Measurements from ENCODE around the gene PARD3.

PARD3 gene

GRCh38 chr10:34237898-34238455 is 577.1 kb downstream of the PARD3 start:
- no peak for DNase-seq (ENCODE audit: low read depth)
- H3K4me3 ChIP-seq (ENCODE audit: low read depth, low read length), result no peak overlapping the region
- TF ChIP-seq CTCF (IDR thresholded peaks at IDR 0.05; ENCODE audit: low read depth, low read length, missing control alignments), result no peak

GRCh38 chr10:34236931-34237330 is 578.2 kb downstream of the PARD3 start:
- H3K4me3 ChIP-seq (ENCODE audit: low read depth, low read length), result no peak overlapping the region
- TF ChIP-seq CTCF (IDR thresholded peaks at IDR 0.05; ENCODE audit: low read depth, low read length, missing control alignments), result no peak
- DNase-seq (ENCODE audit: low read depth), result no peak

- TF ChIP-seq CTCF (IDR thresholded peaks at IDR 0.05; ENCODE audit: low read depth, low read length, missing control alignments), result no peak
- DNase-seq (ENCODE audit: low read depth), result no peak
- H3K4me3 ChIP-seq (ENCODE audit: low read depth, low read length), result no peak overlapping the region
These were observed 579.8 kb downstream of the PARD3 start for GRCh38 chr10:34235164-34235832.

GRCh38 chr10:34232481-34232880 is 582.6 kb downstream of the PARD3 start:
- no peak for DNase-seq (ENCODE audit: low read depth)
- TF ChIP-seq CTCF (IDR thresholded peaks at IDR 0.05; ENCODE audit: low read depth, low read length, missing control alignments), result no peak
- H3K4me3 ChIP-seq (ENCODE audit: low read depth, low read length), result no peak overlapping the region

- no peak for DNase-seq (ENCODE audit: low read depth)
- no peak overlapping the region for H3K4me3 ChIP-seq (ENCODE audit: low read depth, low read length)
These were observed 583.5 kb downstream of the PARD3 start for GRCh38 chr10:34231441-34232180.

GRCh38 chr10:34229917-34230316 is 585.2 kb downstream of the PARD3 start:
- no peak overlapping the region for H3K4me3 ChIP-seq (ENCODE audit: low read depth, low read length)
- no peak for TF ChIP-seq CTCF (IDR thresholded peaks at IDR 0.05; ENCODE audit: low read depth, low read length, missing control alignments)
- no peak for DNase-seq (ENCODE audit: low read depth)

More at GRCh38 chr10:34231441-34232180, 583.5 kb downstream of the PARD3 start:
- TF ChIP-seq CTCF (IDR thresholded peaks at IDR 0.05; ENCODE audit: low read depth, low read length, missing control alignments), result no peak

Data from GM12864 (cell line).